ENCODE results near the gene SRR.

DNA sequence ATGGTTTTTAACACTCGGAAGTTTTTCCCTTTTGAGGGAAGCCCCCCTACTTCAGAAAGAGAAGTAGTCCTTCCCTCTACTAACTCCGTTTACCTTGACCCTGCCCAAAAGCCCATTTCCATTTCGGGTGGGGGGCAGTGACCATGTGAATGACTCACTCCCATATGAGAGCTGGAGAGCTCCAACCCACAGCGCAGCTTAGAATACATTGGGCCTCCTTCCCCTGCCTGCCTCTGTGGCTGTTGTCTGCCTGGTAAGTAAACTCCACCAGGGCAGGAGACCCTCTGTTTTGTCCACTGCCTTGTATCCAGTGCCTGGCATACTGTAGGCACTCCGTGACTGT lies 34.5 kb downstream of the SRR start:
- TF ChIP-seq, protein P1, sequence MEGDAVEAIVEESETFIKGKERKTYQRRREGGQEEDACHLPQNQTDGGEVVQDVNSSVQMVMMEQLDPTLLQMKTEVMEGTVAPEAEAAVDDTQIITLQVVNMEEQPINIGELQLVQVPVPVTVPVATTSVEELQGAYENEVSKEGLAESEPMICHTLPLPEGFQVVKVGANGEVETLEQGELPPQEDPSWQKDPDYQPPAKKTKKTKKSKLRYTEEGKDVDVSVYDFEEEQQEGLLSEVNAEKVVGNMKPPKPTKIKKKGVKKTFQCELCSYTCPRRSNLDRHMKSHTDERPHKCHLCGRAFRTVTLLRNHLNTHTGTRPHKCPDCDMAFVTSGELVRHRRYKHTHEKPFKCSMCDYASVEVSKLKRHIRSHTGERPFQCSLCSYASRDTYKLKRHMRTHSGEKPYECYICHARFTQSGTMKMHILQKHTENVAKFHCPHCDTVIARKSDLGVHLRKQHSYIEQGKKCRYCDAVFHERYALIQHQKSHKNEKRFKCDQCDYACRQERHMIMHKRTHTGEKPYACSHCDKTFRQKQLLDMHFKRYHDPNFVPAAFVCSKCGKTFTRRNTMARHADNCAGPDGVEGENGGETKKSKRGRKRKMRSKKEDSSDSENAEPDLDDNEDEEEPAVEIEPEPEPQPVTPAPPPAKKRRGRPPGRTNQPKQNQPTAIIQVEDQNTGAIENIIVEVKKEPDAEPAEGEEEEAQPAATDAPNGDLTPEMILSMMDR (IDR thresholded peaks at IDR 0.05) = no peak
- no peak for TF ChIP-seq POLR2A (IDR thresholded peaks at IDR 0.05)

Data from lower leg skin (tissue), 3 donors.